ENCODE results near the gene CFAP74. TPM values are rescaled to one million over a fixed set of nuclear protein-coding genes. Genes with fewer than 3 reads are reported as not detected.
"Not testable (repeated sequence)": the region's sequence is repeated elsewhere in the genome, so short reads cannot be mapped to it uniquely, and the experiment has no call there.

Gene CFAP74
- total and polyA plus RNA-seq, 12 donors = 0.03 TPM; not detected in 11

GRCh38 chr1:1938276-1938573, 65.4 kb downstream of the CFAP74 start:
- Histone ChIP-seq H3K4me1 (no peaks in the 10 kb centered on the region), H3K9me3 (no peaks in the 10 kb centered on the region), H3K27ac (no peak overlapping the region), H3K36me3 (no peaks in the 10 kb centered on the region), H3K4me3 (no peak overlapping the region), H3K27me3 (peaks cover 0 to 25% (median 3%) of the 10 kb centered on the region in 7 donors)
- DNase-seq (no peak), ATAC-seq (no peak)
- WGBS, 2 donors = 75 to 78% methylated on average over 6 of the region's 6 CpGs
- intact Hi-C loops (cut with DNase I) = no loop called here
- TF ChIP-seq, protein P1, sequence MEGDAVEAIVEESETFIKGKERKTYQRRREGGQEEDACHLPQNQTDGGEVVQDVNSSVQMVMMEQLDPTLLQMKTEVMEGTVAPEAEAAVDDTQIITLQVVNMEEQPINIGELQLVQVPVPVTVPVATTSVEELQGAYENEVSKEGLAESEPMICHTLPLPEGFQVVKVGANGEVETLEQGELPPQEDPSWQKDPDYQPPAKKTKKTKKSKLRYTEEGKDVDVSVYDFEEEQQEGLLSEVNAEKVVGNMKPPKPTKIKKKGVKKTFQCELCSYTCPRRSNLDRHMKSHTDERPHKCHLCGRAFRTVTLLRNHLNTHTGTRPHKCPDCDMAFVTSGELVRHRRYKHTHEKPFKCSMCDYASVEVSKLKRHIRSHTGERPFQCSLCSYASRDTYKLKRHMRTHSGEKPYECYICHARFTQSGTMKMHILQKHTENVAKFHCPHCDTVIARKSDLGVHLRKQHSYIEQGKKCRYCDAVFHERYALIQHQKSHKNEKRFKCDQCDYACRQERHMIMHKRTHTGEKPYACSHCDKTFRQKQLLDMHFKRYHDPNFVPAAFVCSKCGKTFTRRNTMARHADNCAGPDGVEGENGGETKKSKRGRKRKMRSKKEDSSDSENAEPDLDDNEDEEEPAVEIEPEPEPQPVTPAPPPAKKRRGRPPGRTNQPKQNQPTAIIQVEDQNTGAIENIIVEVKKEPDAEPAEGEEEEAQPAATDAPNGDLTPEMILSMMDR (IDR thresholded peaks at IDR 0.05) = no peak

DNA sequence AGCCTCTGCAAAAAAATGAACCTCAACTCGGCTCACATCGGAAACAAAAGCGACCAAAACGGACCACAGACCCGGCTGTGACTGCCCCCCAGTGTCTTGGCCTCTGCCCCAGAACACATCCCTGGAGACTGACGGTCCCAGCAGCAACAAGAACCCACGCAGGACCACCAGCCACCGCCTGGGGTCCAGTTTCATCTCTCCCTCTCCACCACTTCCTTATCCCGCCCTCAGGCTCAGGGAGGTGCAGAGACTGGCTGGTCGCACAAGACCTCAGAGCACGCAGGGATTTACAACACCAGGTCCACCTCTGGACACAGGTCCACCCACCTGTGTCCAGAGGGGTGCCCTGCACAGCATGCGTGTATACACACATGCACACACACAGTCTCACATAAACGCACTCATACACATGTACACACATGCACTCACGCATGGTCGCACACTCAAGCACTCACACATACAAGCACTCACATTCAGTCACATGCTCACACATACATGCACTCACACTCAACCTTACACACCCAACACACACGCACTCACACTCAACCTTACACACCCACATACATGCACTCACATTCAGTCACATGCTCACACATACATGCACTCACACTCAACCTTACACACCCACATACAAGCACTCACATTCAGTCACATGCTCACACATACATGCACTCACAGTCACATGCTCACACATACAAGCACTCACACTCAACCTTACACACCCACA, 65.9 kb downstream of the CFAP74 start:
- peaks cover 0 to 24% (median 0%) of the 10 kb centered on the region in 7 donors for H3K27me3 ChIP-seq
- no peaks in the 10 kb centered on the region for H3K36me3 ChIP-seq
- DNase-seq (no peak), ATAC-seq (no peak)
- H3K9me3 ChIP-seq = no peaks in the 10 kb centered on the region
- TF ChIP-seq, protein P1 (IDR thresholded peaks at IDR 0.05) = no peak
- H3K4me1 ChIP-seq = no peaks in the 10 kb centered on the region
- WGBS, 2 donors = 67 to 74% methylated on average over 16 of the region's 16 CpGs
- intact Hi-C loops (cut with DNase I) = no loop called here
- H3K27ac ChIP-seq = no peak overlapping the region
- no peak overlapping the region for H3K4me3 ChIP-seq

- TF ChIP-seq, protein P1 (IDR thresholded peaks at IDR 0.05) = no peak
- DNase-seq (no peak), ATAC-seq (no peak)
- Histone ChIP-seq H3K4me3 (no peak overlapping the region), H3K4me1 (no peaks in the 10 kb centered on the region), H3K27me3 (peaks cover 0 to 18% (median 0%) of the 10 kb centered on the region in 7 donors), H3K27ac (no peak overlapping the region), H3K36me3 (no peaks in the 10 kb centered on the region), H3K9me3 (no peaks in the 10 kb centered on the region)
- WGBS, 2 donors = 79 to 83% methylated on average over 15 of the region's 15 CpGs
- intact Hi-C loops (cut with DNase I) = no loop called here
These were observed 66.5 kb downstream of the CFAP74 start for GRCh38 chr1:1937061-1937460.

GRCh38 chr1:1934848-1935247, 68.7 kb downstream of the CFAP74 start:
- H3K36me3 ChIP-seq; H3K9me3 ChIP-seq; H3K4me3 ChIP-seq; H3K27ac ChIP-seq; DNase-seq; ATAC-seq; intact Hi-C loops (cut with DNase I); H3K4me1 ChIP-seq; H3K27me3 ChIP-seq: not testable (repeated sequence)
- WGBS, 2 donors = 88 to 90% methylated on average over 4 to 20 of the region's 21 CpGs
